ENCODE data around the gene KRTAP5-11. TPM values are rescaled to one million over a fixed set of nuclear protein-coding genes. Genes with fewer than 3 reads are reported as not detected.
"Not testable (repeated sequence)": the region's sequence is repeated elsewhere in the genome, so short reads cannot be mapped to it uniquely, and the experiment has no call there.

KRTAP5-11 gene
- total and polyA plus RNA-seq, 2 of the 8 experiments (the other 6 are each of a cell fraction or from before 2014, with no cell fraction given) = not detected

DNA sequence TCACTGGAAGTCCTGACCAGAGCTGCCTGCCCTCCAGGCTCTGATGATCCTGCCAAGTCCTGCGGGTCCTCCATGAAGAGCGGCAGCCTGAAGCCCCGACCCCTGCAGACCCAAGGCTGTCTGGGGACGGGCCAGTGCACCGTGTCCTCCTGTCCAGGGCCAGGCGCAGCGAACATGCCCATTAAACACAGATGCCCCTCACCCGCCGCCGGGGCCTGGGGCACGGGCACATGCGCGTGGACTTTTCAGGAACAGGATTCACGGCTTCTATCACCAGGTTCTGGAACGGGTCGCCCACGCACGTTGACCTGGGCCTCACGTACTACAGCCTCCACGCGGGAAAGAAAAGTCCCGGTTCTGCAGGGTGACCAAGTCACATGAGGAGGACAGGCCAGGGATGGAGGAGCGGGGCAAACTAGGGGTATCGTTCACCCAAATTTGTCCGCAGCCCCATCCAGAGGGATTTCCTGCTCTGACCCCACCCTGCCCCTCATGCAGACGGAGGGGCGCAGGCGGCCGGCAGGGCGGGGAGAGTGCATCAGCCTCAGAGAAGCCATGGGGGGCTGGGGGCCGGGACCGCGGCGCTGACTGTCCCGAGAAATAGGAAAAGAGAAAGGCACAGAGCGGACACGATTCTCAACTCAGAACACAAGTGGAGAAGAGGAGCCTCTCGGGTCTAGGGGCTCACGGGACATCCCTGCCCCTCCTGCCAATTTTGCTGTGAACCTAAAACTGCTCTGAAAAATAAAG lies 11.4 kb downstream of the KRTAP5-11 start:
- FAIRE-seq; H2BK20ac ChIP-seq (ENCODE audit: low read length); DNase-seq (ENCODE audit: low read depth in 1 of 2, low spot score in 2 of 2); H3K27me3 ChIP-seq (replicated peaks in 1 of 4; ENCODE audit: control insufficient read depth in 3 of 4, extremely low read depth in 1 of 4, insufficient read depth in 3 of 4, low read length in 3 of 4); H2BK120ac ChIP-seq (replicated peaks; ENCODE audit: low read depth, low read length); H3K79me1 ChIP-seq (ENCODE audit: low read depth, low read length); H4K8ac ChIP-seq (ENCODE audit: extremely low read depth, insufficient read depth, low read length); POLR2A ChIA-PET (ENCODE audit: partially characterized antibody); H3K4me3 ChIP-seq (ENCODE audit: extremely low read depth in 1 of 4, insufficient read depth in 2 of 4, low read depth in 3 of 4, low read length in 4 of 4); H2BK12ac ChIP-seq (ENCODE audit: low read depth, low read length); H2BK15ac ChIP-seq (ENCODE audit: low read length); H3K14ac ChIP-seq (ENCODE audit: insufficient read length); H3K23ac ChIP-seq (ENCODE audit: insufficient read length); H3K4me2 ChIP-seq (ENCODE audit: insufficient read depth in 1 of 2, low read depth in 2 of 2, low read length in 2 of 2); H4K91ac ChIP-seq (replicated peaks; ENCODE audit: insufficient read length, low read length); H3K27ac ChIP-seq (ENCODE audit: low read depth, low read length); H3K4me1 ChIP-seq (replicated peaks in 1 of 4; ENCODE audit: control insufficient read depth in 3 of 4, insufficient read depth in 4 of 4, low read length in 3 of 4); H2BK5ac ChIP-seq (ENCODE audit: low read depth, low read length); H2AK5ac ChIP-seq (ENCODE audit: low read depth, low read length); H3K9ac ChIP-seq (replicated peaks in 1 of 4; ENCODE audit: extremely low read depth in 1 of 4, low read depth in 3 of 4, low read length in 3 of 4); H3K9me3 ChIP-seq (ENCODE audit: insufficient read depth in 2 of 2, low read depth in 1 of 2, low read length in 1 of 2); H3K79me2 ChIP-seq (ENCODE audit: control insufficient read depth in 1 of 2, insufficient read depth in 2 of 2, low read length in 2 of 2); H2AFZ ChIP-seq (ENCODE audit: low read length); H3K23me2 ChIP-seq (ENCODE audit: low read depth, low read length); H3K56ac ChIP-seq (replicated peaks; ENCODE audit: insufficient read length, low read depth, low read length); H4K5ac ChIP-seq (ENCODE audit: insufficient read length, low read depth, low read length); H3K18ac ChIP-seq (ENCODE audit: extremely low read depth, low read length); H4K20me1 ChIP-seq (replicated peaks in 1 of 2; ENCODE audit: control insufficient read depth in 1 of 2, insufficient read depth in 2 of 2, low read length in 2 of 2); H3K4ac ChIP-seq (replicated peaks; ENCODE audit: insufficient read length, low read depth, low read length); H3K36me3 ChIP-seq (ENCODE audit: control insufficient read depth in 2 of 4, insufficient read depth in 4 of 4, low read length in 3 of 4): not testable (repeated sequence)
- CTCF ChIA-PET (ENCODE audit: partially characterized antibody) = interaction anchor here (1.2 to 5.4 kb wide), 3 partner anchors 7 to 1089 kb away, joined by 3 to 37 read pairs (median 11); partner anchors contain the start of genes KRTAP5-10 and KRTAP5-11
- 94% methylated on average over 32 of the region's 39 CpGs; no CpG with 5 or more reads in 1 of the 2 experiments for WGBS, 2 experiments (ENCODE audit: extremely low coverage in 1 of 2, insufficient coverage in 1 of 2, insufficient read length in 1 of 2, insufficient replicate concordance in 2 of 2, low coverage in 1 of 2, low lambda C conversion rate in 2 of 2, missing lambda C conversion rate in 1 of 2)

Measured in H1 (cell line).